ENCODE data around the gene LCE2D.

The LCE2D gene

GRCh38 chr1:152697701-152698600 lies 34.8 kb downstream of the LCE2D start, which contains the start of gene LCE2A:
TSS of gene LCE2A (plus strand) at chr1:152698345. CDS start at chr1:152698902, 557 bp downstream.
- no peak for DNase-seq (ENCODE audit: low read depth in 4 of 4, low spot score in 1 of 4)

GRCh38 chr1:152699746-152700145 lies 36.6 kb downstream of the LCE2D start:
- DNase-seq (ENCODE audit: low read depth in 4 of 4, low spot score in 1 of 4): no peak

GRCh38 chr1:152707860-152708259 lies 44.7 kb downstream of the LCE2D start, which contains the start of gene LCE4A:
TSS of gene LCE4A (plus strand) at chr1:152708160. CDS start at chr1:152709076, 916 bp downstream.
- DNase-seq (ENCODE audit: low read depth in 4 of 4, low spot score in 1 of 4): no peak
